Neural cell (in vitro differentiated cells): ENCODE results near the gene PSENEN. TPM values are rescaled to one million over a fixed set of nuclear protein-coding genes. Genes with fewer than 3 reads are reported as not detected.

ENCODE experiments used
- H2AFZ ChIP-seq: fragments of 200-600, 300-800 bp; sonication (generic), shearing (Covaris generic); 2 replicates; pipeline ENCODE4 v1.6.0; 2014; ENCODE audit warnings: low read depth, mild to moderate bottlenecking, antibody characterized with exemption, low read length, moderate library complexity
- H3F3A ChIP-seq: fragments of 200-600 bp; shearing (Covaris generic); 2 replicates; pipeline ENCODE4 v1.6.1; 2016; ENCODE audit warnings: mild to moderate bottlenecking, moderate library complexity, mixed read lengths, antibody characterized with exemption, low read length; ENCODE audit not compliant: insufficient read depth, poor library complexity, severe bottlenecking
- H3K27ac ChIP-seq: fragments of 200-600, 300-800 bp; sonication (generic), shearing (Covaris generic); 2 replicates; pipeline ENCODE4 v1.5.1; 2014; ENCODE audit warnings: mild to moderate bottlenecking, low read length, moderate library complexity
- H3K27me3 ChIP-seq: fragments of 300-800, 200-600 bp; sonication (generic), shearing (Covaris generic); 2 replicates; pipeline ENCODE4 v1.6.0; 2014; ENCODE audit warnings: mild to moderate bottlenecking, low read depth, low read length, moderate library complexity; ENCODE audit not compliant: insufficient read depth
- H3K36me3 ChIP-seq: fragments of 300-800, 200-600 bp; sonication (generic), shearing (Covaris generic); 2 replicates; pipeline ENCODE4 v1.5.1; 2014; ENCODE audit warnings: mild to moderate bottlenecking, antibody characterized with exemption, low read length, moderate library complexity; ENCODE audit not compliant: insufficient read depth
- H3K4me2 ChIP-seq: fragments of 300-800, 200-600 bp; sonication (generic), shearing (Covaris generic); 2 replicates; pipeline ENCODE4 v1.6.0; 2014; ENCODE audit warnings: mild to moderate bottlenecking, low read length
- H3K4me3 ChIP-seq: fragments of 300-800, 200-600 bp; sonication (generic), shearing (Covaris generic); 2 replicates; pipeline ENCODE4 v1.5.1; 2014; ENCODE audit warnings: mild to moderate bottlenecking, low read length, moderate library complexity
- H3K79me2 ChIP-seq: fragments of 200-600 bp; shearing (Covaris generic); replicated peaks from 2 replicates; pipeline ENCODE4 v1.6.0; 2014; ENCODE audit warnings: mild to moderate bottlenecking, low read length, moderate library complexity; ENCODE audit not compliant: insufficient read depth
- H3K9ac ChIP-seq: fragments of 300-800, 200-600 bp; sonication (generic), shearing (Covaris generic); 2 replicates; pipeline ENCODE4 v1.6.1; 2016; ENCODE audit warnings: mild to moderate bottlenecking, low read length, mixed read lengths
- H3K9me2 ChIP-seq: fragments of 200-600 bp; shearing (Covaris generic); 2 replicates; pipeline ENCODE4 v1.6.1; 2016; ENCODE audit warnings: mild to moderate bottlenecking, low read length, mixed read lengths; ENCODE audit not compliant: insufficient read depth
- H3K9me3 ChIP-seq: fragments of 200-600, 300-800 bp; sonication (generic), shearing (Covaris generic); 2 replicates; pipeline ENCODE4 v1.6.1; 2016; ENCODE audit warnings: mild to moderate bottlenecking, mixed run types, low read length, moderate library complexity, mixed read lengths
- H4K20me1 ChIP-seq: fragments of 200-600 bp; shearing (Covaris generic); 2 replicates; pipeline ENCODE4 v1.6.1; 2016; ENCODE audit warnings: mild to moderate bottlenecking, mixed run types; ENCODE audit not compliant: insufficient read depth
- EP300 ChIP-seq: fragments of 450-650 bp; conservative IDR thresholded peaks from 2 replicates; pipeline ENCODE4 v1.6.1; 2014; ENCODE audit warnings: antibody characterized with exemption, mild to moderate bottlenecking, moderate library complexity; ENCODE audit not compliant: poor library complexity, severe bottlenecking
- EZH2 ChIP-seq: fragments of 200-600, 300-800 bp; shearing (Covaris generic), sonication (generic); IDR thresholded peaks from 2 replicates; pipeline ENCODE4 v1.6.1; 2014; ENCODE audit warnings: antibody characterized with exemption, low read length, borderline replicate concordance, mild to moderate bottlenecking; ENCODE audit not compliant: insufficient read depth, poor library complexity, severe bottlenecking
- MXI1 ChIP-seq: fragments of 450-650 bp; conservative IDR thresholded peaks from 2 replicates; pipeline ENCODE4 v1.6.1; 2014; ENCODE audit warnings: antibody characterized with exemption, mild to moderate bottlenecking; ENCODE audit not compliant: poor library complexity, severe bottlenecking
- POLR2AphosphoS5 ChIP-seq: IDR thresholded peaks from 2 replicates; pipeline ENCODE4 v1.6.1; 2012
- RAD21 ChIP-seq: fragments of 450-650 bp; conservative IDR thresholded peaks from 2 replicates; pipeline ENCODE4 v1.6.1; 2014; ENCODE audit warnings: antibody characterized with exemption, mild to moderate bottlenecking, moderate library complexity
- SMC3 ChIP-seq: fragments of 450-650 bp; conservative IDR thresholded peaks from 2 replicates; pipeline ENCODE4 v1.6.1; 2014; ENCODE audit warnings: antibody characterized with exemption, mild to moderate bottlenecking, moderate library complexity; ENCODE audit not compliant: poor library complexity
- TAF1 ChIP-seq: IDR thresholded peaks from 2 replicates; pipeline ENCODE4 v1.6.1; 2012; ENCODE audit warnings: low read depth
- polyA plus RNA-seq: library from polyadenylated mRNA; depleted of rRNA; stranded (reverse); fragments of >200 nt; gene quantifications from 2 replicates; pipeline ENCODE4 v1.2.3, GENCODE V29; 2014
- TF ChIP-seq, protein P1 (sequence below): fragments of 450-650 bp; IDR thresholded peaks from 2 replicates; pipeline ENCODE4 v1.5.1; 2014; ENCODE audit warnings: antibody characterized with exemption, mild to moderate bottlenecking, moderate library complexity; ENCODE audit not compliant: poor library complexity, severe bottlenecking
- TF ChIP-seq, protein P2 (sequence below): IDR thresholded peaks from 2 replicates; pipeline ENCODE4 v1.6.1; 2012; ENCODE audit warnings: borderline replicate concordance

The PSENEN gene
- polyA plus RNA-seq, 1 donor from 2014 or later = 46.2 TPM

DNA sequence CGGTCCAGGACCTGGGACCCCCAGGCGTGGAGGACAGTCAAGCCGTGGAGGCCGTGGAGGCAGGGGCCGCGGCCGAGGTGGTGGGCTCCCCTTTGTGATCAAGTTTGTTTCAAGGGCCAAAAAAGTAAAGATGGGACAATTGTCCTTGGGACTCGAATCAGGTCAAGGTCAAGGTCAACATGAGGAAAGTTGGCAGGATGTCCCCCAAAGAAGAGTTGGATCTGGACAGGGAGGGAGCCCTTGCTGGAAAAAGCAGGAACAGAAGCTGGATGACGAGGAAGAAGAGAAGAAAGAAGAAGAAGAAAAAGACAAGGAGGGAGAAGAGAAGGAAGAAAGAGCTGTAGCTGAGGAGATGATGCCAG is 25.3 kb upstream of the PSENEN start:
- no peaks in the 10 kb centered on the region for H3K27me3 ChIP-seq
- H3K4me2 ChIP-seq = no peak overlapping the region
- no peaks in the 10 kb centered on the region for H3K9me2 ChIP-seq
- TF ChIP-seq POLR2AphosphoS5 = no peak
- TF ChIP-seq MXI1 = no peak
- TF ChIP-seq EP300 = no peak
- TF ChIP-seq TAF1 = no peak
- no peak overlapping the region for H2AFZ ChIP-seq
- H3K27ac ChIP-seq = no peak overlapping the region
- H3K4me3 ChIP-seq = no peak overlapping the region
- no peaks in the 10 kb centered on the region for H3K9me3 ChIP-seq
- no peaks in the 10 kb centered on the region for H4K20me1 ChIP-seq
- no peaks in the 10 kb centered on the region for H3K36me3 ChIP-seq
- H3K9ac ChIP-seq = no peak overlapping the region
- no peaks in the 10 kb centered on the region for H3F3A ChIP-seq
- peaks cover 22% of the 10 kb centered on the region for H3K79me2 ChIP-seq

DNA sequence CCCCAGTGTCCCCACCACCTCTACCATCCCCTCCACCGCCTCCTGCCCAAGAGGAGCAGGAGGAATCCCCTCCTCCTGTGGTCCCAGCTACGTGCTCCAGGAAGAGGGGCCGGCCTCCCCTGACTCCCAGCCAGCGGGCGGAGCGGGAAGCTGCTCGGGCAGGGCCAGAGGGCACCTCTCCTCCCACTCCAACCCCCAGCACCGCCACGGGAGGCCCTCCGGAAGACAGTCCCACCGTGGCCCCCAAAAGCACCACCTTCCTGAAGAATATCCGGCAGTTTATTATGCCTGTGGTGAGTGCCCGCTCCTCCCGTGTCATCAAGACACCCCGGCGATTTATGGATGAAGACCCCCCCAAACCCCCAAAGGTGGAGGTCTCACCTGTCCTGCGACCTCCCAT is 24.8 kb upstream of the PSENEN start:
- Histone ChIP-seq H3K27ac (no peak overlapping the region), H3K4me3 (no peak overlapping the region), H2AFZ (no peak overlapping the region), H3K9me2 (no peaks in the 10 kb centered on the region), H3K79me2 (peaks cover 22% of the 10 kb centered on the region), H3K36me3 (no peaks in the 10 kb centered on the region), H3F3A (no peaks in the 10 kb centered on the region), H3K27me3 (no peaks in the 10 kb centered on the region), H4K20me1 (no peaks in the 10 kb centered on the region), H3K9me3 (no peaks in the 10 kb centered on the region), H3K9ac (no peak overlapping the region), H3K4me2 (no peak overlapping the region)
- TF ChIP-seq MXI1 (no peak), TAF1 (no peak), EZH2 (no peak), EP300 (no peak), RAD21 (no peak), SMC3 (no peak), POLR2AphosphoS5 (no peak)
- TF ChIP-seq, protein P1, sequence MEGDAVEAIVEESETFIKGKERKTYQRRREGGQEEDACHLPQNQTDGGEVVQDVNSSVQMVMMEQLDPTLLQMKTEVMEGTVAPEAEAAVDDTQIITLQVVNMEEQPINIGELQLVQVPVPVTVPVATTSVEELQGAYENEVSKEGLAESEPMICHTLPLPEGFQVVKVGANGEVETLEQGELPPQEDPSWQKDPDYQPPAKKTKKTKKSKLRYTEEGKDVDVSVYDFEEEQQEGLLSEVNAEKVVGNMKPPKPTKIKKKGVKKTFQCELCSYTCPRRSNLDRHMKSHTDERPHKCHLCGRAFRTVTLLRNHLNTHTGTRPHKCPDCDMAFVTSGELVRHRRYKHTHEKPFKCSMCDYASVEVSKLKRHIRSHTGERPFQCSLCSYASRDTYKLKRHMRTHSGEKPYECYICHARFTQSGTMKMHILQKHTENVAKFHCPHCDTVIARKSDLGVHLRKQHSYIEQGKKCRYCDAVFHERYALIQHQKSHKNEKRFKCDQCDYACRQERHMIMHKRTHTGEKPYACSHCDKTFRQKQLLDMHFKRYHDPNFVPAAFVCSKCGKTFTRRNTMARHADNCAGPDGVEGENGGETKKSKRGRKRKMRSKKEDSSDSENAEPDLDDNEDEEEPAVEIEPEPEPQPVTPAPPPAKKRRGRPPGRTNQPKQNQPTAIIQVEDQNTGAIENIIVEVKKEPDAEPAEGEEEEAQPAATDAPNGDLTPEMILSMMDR = no peak
- TF ChIP-seq, protein P2, sequence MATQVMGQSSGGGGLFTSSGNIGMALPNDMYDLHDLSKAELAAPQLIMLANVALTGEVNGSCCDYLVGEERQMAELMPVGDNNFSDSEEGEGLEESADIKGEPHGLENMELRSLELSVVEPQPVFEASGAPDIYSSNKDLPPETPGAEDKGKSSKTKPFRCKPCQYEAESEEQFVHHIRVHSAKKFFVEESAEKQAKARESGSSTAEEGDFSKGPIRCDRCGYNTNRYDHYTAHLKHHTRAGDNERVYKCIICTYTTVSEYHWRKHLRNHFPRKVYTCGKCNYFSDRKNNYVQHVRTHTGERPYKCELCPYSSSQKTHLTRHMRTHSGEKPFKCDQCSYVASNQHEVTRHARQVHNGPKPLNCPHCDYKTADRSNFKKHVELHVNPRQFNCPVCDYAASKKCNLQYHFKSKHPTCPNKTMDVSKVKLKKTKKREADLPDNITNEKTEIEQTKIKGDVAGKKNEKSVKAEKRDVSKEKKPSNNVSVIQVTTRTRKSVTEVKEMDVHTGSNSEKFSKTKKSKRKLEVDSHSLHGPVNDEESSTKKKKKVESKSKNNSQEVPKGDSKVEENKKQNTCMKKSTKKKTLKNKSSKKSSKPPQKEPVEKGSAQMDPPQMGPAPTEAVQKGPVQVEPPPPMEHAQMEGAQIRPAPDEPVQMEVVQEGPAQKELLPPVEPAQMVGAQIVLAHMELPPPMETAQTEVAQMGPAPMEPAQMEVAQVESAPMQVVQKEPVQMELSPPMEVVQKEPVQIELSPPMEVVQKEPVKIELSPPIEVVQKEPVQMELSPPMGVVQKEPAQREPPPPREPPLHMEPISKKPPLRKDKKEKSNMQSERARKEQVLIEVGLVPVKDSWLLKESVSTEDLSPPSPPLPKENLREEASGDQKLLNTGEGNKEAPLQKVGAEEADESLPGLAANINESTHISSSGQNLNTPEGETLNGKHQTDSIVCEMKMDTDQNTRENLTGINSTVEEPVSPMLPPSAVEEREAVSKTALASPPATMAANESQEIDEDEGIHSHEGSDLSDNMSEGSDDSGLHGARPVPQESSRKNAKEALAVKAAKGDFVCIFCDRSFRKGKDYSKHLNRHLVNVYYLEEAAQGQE = no peak

DNA sequence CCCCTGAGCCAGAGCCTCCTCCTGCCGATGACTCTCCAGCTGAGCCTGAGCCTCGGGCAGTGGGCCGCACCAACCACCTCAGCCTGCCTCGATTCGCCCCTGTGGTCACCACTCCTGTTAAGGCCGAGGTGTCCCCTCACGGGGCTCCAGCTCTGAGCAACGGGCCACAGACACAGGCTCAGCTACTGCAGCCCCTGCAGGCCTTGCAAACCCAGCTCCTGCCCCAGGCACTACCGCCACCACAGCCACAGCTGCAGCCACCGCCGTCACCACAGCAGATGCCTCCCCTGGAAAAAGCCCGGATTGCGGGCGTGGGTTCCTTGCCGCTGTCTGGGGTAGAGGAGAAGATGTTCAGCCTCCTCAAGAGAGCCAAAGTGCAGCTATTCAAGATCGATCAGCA is 24.1 kb upstream of the PSENEN start:
- Histone ChIP-seq H2AFZ (no peak overlapping the region), H3K9me2 (no peaks in the 10 kb centered on the region), H3K27ac (no peak overlapping the region), H4K20me1 (no peaks in the 10 kb centered on the region), H3K79me2 (peaks cover 22% of the 10 kb centered on the region), H3K4me3 (no peak overlapping the region), H3K27me3 (no peaks in the 10 kb centered on the region), H3F3A (no peaks in the 10 kb centered on the region), H3K9ac (no peak overlapping the region), H3K9me3 (no peaks in the 10 kb centered on the region), H3K36me3 (no peaks in the 10 kb centered on the region), H3K4me2 (no peak overlapping the region)
- TF ChIP-seq, protein P1 = no peak
- TF ChIP-seq POLR2AphosphoS5 (no peak), EP300 (no peak), RAD21 (no peak), TAF1 (no peak), MXI1 (no peak), EZH2 (no peak), SMC3 (no peak)
- TF ChIP-seq, protein P2 = no peak
